ENCODE measurements around the gene TMEM203.

- TF ChIP-seq CTCF (IDR thresholded peaks at IDR 0.05) = no peak
- no peak for TF ChIP-seq ZFX (IDR thresholded peaks at IDR 0.05; ENCODE audit: borderline replicate concordance)
Observed at GRCh38 chr9:137171149-137171900, 34.1 kb downstream of the TMEM203 start.

Data from 22Rv1 (cell line).